GM19397 (cell line): ENCODE data around the gene RPL41.
"Not testable (repeated sequence)": the region's sequence is repeated elsewhere in the genome, so short reads cannot be mapped to it uniquely, and the experiment has no call there.

Experiments used
- ATAC-seq: cut with Tn5 transposase; IDR thresholded peaks from one replicate; pipeline ENCODE4 v1.9.1; 2021; ENCODE audit warnings: mild to moderate bottlenecking, moderate library complexity; ENCODE audit not compliant: unreplicated experiment

RPL41 gene

DNA sequence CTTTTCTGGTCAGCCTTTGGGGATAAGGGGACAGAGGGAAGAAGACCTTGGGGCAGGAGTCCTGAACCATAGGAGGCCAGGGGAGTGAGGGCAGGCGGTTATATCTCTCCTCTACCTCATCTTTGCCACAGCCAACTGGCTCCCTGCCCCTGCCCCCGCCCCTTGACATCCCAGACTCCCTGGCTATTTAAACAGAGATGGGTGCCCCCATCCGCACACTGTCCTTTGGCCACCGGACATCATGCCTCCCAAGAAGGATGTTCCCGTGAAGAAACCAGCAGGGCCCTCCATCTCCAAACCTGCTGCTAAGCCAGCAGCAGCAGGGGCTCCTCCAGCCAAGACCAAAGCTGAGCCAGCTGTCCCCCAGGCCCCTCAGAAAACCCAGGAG is 37.2 kb downstream of the RPL41 start:
- ATAC-seq: no peak

- ATAC-seq: no peak
Measured at GRCh38 chr12:56154246-56154771, 37.9 kb downstream of the RPL41 start.

DNA sequence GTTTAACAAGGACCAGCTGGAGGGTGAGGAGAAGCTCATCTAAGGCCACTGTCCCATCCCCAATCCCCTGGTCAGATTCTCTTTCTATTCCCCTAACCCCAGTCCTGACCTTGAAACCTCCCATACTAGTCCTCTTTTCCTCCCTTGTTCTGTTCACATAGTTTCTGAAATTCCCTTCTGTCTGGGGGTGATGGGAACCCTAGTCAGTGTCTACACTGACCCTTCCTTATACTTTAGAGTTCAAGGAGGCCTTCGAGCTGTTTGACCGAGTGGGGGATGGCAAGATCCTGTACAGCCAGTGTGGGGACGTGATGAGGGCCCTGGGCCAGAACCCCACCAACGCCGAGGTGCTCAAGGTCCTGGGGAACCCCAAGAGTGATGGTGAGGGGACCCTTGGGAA is 38.4 kb downstream of the RPL41 start:
- ATAC-seq: no peak

- no peak for ATAC-seq
Measured at GRCh38 chr12:56155256-56155845, 38.9 kb downstream of the RPL41 start.

DNA sequence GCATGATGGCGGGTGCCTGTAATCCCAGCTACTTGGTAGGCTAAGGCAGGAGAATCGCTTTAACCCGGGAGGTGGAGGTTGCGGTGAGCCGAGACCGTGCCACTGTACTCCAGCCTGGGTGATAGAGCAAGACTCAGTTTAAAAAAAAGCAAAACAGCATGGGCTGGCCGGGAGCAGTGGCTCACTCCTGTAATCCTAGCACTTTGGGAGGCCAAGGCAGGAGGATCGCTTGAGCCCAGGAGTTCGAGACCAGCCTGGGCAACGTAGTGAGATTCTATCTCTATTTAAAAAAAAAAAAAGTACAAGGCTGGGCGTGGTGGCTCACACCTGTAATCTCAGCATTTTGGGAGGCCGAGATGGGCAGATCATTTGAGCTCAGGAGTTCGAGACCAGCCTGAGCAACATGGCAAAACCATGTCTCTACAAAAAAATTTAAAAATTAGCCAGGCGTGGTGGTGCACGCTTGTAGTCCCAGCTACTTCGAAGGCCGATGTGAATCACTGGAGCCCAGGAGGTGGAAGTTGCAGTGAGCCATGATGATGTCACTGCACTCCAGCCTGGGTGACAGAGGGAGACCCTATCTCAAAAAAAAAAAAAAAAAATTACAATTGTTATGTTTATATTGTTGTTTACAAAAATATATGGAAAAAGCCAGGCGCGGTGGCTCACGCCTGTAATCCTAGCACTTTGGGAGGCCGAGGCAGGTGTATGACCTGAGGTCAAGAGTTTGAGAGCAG is 40.2 kb downstream of the RPL41 start:
- ATAC-seq: not testable (repeated sequence)

DNA sequence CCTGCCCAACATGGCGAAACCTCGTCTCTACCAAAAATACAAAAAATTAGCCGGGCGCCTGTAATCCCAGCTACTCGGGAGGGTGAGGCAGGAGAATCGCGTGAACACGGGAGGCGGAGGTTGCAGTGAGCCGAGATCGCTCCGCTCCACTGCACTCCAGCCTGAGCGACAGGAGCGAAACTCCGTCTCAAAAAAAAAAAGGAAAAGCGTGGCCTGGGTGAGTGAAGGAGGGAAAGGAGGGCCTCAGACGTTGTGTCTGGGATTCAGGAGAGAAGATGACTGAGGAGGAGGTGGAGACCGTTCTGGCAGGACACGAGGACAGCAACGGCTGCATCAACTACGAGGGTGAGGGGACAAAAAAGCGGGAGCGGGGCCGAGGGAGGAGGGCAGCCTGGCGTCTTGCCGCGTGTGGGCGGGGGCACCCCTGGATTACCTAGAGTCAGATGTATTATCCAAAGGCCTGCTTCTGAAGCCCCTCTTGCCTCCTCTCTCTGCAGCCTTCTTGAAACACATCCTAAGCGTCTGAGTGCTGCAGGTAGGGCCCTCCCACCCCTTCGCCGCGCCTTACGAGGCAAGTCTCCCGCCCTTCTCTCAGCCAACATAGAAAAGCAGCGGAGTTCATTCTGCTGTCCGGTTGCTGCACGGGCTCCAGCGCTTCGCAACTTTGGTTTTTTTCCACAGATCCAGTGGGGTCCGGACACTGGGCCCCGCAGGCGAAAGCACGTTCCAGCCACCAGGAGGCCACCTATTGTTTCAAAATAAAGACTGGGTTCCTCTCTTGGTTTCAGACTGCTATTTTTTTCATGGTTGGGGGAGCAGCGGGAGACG is 41.0 kb downstream of the RPL41 start:
- peak; percentile 31 for ATAC-seq

- peak; percentile 84 for ATAC-seq
Measured at GRCh38 chr12:56158029-56158925, 41.8 kb downstream of the RPL41 start, which contains the start of gene MYL6. MYL6 (plus strand) TSS chr12:56158359; CDS start chr12:56158402, 43 bp downstream.

- ATAC-seq: no peak
Measured at GRCh38 chr12:56158926-56159461, 42.6 kb downstream of the RPL41 start.

GRCh38 chr12:56159482-56160192 is 43.2 kb downstream of the RPL41 start:
- no peak for ATAC-seq

DNA sequence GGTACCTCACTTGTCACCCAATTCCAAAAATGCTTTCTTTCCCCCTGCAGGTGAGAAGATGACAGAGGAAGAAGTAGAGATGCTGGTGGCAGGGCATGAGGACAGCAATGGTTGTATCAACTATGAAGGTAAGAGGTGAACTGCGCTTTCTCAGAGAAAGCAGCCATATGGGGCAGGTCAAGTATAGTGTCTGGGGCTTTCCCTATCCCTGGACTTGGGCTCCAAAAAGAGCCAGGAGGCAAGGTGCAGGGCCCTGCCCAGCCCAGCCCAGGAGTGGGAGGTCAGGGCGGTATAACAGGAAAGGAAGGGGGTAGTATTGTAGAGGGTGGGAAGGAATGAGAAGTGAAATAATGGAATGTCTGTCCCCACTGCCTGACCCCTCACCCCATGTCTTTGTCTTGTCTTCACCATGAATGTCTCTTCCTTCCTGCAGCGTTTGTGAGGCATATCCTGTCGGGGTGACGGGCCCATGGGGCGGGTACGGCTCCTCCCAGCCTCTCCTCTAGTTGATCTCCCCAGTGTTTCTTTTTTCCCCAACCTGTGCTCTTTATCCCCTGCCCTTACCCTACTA is 43.8 kb downstream of the RPL41 start:
- ATAC-seq: no peak

DNA sequence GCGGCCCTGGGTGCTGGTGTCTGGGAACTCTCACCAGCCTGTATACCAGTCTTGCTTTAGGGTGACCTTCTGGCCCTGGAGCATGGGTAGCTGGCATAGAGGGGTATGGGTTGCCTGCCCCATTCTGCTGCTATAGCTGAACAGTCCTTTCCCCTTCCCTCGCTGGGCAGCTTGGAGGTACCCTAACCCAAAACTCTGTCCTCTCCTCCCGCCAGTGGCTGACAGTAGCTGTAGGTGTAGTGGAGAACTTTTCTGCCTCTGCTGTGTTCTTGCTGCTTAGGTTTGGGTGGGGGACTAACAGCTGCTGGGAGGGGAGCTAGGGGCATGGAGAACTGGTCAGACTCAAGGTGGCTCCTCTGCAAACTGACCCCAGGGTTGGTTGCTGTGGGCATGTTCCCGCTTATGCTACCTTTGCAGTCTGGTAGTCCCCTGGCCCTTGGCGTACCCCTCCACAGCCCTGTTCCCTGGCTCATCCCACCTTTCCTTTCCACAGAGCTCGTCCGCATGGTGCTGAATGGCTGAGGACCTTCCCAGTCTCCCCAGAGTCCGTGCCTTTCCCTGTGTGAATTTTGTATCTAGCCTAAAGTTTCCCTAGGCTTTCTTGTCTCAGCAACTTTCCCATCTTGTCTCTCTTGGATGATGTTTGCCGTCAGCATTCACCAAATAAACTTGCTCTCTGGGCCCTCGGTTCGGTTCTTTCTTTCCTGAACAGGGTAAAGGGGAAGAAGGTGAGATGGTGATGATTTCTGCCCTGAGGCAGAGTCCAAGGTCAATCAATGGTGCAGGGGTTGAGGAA is 44.7 kb downstream of the RPL41 start:
- no peak for ATAC-seq

DNA sequence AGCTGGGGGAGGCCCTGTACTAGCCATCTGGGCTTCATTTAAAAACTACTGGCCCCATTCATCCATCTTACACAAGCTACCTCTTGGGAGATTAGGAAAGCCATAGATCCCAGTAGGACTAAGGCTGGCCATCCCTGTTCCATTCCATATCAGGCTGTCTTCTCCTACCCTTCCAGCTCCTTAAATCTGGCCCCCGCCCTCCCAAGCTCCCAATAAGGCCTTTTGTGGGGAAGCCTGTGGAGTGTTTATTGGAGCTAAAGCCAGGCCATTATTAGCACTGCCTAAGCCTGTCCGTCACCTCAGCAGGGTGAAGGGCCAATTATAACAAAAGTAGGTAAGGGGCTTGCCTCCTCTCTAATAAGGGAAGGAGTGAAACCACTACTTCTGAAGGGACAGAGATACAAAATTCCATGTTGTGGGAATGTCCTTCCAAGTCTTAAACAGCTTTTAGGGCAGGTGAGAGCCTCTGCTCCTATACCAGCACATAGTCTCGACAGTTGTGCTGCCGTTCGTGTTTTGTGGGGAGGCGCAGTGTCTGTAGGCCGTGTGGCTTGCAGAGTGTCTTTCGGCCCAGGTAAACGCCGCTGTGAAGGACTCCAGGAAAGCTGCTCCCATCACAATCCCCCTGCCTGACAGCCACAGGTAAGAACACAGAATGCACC is 45.4 kb downstream of the RPL41 start:
- no peak for ATAC-seq

GRCh38 chr12:56162468-56163290 is 46.2 kb downstream of the RPL41 start:
- no peak for ATAC-seq

DNA sequence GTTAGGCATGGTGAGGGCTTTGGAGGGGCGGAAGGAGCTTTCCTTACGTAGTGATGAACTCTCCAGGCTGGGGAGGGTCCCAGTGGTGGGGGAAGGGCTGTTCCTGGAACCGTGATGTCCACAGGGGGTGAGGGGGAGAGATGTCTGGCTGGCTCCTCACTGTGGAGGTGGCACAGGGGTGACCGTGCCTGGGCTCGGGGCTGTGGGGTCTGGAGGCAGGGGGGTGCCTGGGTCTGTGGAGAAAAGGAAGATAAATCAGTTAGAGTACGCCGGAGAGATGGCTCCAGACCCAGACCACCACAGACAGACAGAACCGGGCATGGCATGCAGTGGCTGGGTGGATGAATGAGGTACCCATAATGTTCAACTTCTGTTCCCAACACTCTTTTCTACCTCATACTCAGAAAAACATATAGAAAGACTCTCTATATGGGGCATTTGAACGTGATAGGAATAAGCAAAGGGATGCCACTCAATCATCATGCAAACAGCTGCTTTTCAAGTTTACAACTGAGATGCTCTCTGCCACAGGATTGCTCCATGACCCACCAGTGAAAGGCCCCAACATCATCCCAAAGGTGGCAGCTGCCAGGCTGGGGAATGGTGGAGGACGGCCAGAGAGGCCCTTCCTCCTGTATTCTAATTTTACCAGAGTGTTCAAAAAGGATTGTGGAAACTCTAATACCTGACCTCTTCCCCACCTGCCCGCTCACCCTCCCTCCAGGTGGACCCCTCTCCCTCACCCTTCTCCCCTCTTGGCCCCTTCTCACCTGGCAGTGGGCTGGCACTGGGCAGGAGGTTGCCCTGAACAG is 47.3 kb downstream of the RPL41 start:
- no peak for ATAC-seq

DNA sequence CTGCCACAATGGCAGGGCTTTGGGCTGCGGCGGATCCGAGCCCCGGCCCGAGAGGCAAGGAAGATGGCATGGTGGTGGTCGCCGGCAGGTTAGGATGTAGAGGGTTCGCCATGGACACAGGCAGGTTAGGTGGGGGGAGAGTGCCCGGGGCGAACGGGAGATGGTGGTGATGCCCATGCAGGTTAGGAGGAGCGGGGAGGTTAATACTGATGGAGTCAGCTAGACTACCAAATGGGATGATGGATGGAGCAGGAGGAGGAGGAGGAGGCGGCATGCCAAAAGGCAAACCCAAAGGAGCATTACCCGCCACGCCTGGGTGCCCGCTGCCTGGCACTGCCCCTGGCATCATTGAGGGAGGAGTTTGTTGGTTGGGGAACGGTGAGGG is 47.9 kb downstream of the RPL41 start:
- ATAC-seq: no peak

DNA sequence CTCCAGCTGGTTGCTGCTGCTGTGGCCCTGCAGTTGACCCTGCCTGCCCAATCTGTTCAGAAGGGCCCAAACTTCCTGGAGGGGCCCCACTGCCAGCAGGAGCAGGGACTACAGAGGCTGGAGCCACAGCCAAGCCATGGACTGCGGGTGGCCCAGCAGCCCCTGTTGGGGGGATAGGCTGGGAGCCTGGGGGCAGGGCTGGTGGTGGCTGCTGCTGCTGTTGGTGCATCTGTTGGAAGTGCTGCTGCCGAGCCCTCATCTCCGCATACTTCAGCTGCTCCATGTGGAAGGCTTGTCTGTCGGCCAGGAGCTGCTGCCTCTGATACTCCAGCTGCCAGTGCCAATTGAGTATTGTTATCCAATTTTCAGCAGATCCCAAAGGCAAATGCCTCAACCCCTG is 48.9 kb downstream of the RPL41 start:
- ATAC-seq: no peak
